ENCODE measurements around the gene SPAST.
"Not testable (repeated sequence)": the region's sequence is repeated elsewhere in the genome, so short reads cannot be mapped to it uniquely, and the experiment has no call there.

SPAST gene

GRCh38 chr2:32129086-32129485 is 65.7 kb downstream of the SPAST start:
- no peak for DNase-seq

GRCh38 chr2:32135409-32135808 is 72.1 kb downstream of the SPAST start:
- no peak for DNase-seq

- no peak for DNase-seq
Measured at GRCh38 chr2:32136097-32136496, 72.7 kb downstream of the SPAST start.

GRCh38 chr2:32151544-32151943 is 88.2 kb downstream of the SPAST start:
- not testable (repeated sequence) for DNase-seq

GRCh38 chr2:32159678-32160077 is 96.3 kb downstream of the SPAST start:
- DNase-seq, result no peak

GRCh38 chr2:32161296-32161695 is 97.9 kb downstream of the SPAST start:
- DNase-seq, result no peak

- DNase-seq, result not testable (repeated sequence)
Measured at GRCh38 chr2:32164254-32164653, 100.9 kb downstream of the SPAST start.

GRCh38 chr2:32165027-32165347 is 101.6 kb downstream of the SPAST start:
- DNase-seq, result not testable (repeated sequence)

GRCh38 chr2:32166115-32166574 is 102.8 kb downstream of the SPAST start:
- DNase-seq, result no peak

GRCh38 chr2:32168513-32168912 is 105.2 kb downstream of the SPAST start:
- DNase-seq, result no peak

GRCh38 chr2:32172870-32173269 is 109.5 kb downstream of the SPAST start:
- no peak for DNase-seq

GRCh38 chr2:32182667-32183066 is 119.3 kb downstream of the SPAST start:
- DNase-seq, result no peak

- no peak for DNase-seq
Measured at GRCh38 chr2:32189011-32189410, 125.7 kb downstream of the SPAST start.

- no peak for DNase-seq
Measured at GRCh38 chr2:32192418-32192817, 129.1 kb downstream of the SPAST start.

GRCh38 chr2:32200814-32201213 is 137.5 kb downstream of the SPAST start:
- DNase-seq, result no peak

- not testable (repeated sequence) for DNase-seq
Measured at GRCh38 chr2:32203428-32203827, 140.1 kb downstream of the SPAST start.

Measured in NCI-H345 (cell line).